Neutrophil (primary cell): ENCODE results near the gene EOGT.

Source experiments
- H3K27ac ChIP-seq: fragments of 200-600 bp; sonication (generic); 2 replicates; pipeline ENCODE4 v1.5.1; 2016; ENCODE audit warnings: mild to moderate bottlenecking, moderate library complexity
- H3K27me3 ChIP-seq: fragments of 200-600 bp; sonication (generic); 2 replicates; pipeline ENCODE4 v1.6.0; 2016; ENCODE audit warnings: mild to moderate bottlenecking
- H3K36me3 ChIP-seq: fragments of 200-600 bp; sonication (generic); 2 replicates; pipeline ENCODE4 v1.5.1; 2017
- H3K4me1 ChIP-seq, 2 experiments: fragments of 200-600 bp in 1 of 2; sonication (generic) in 1 of 2; 1 replicate in 1 of 2; 2 replicates in 1 of 2; pipeline versions ENCODE4 v1.5.1 to v1.6.1; 2013 to 2016; ENCODE audit warnings: low read depth in 1 of 2, low read length in 1 of 2, mild to moderate bottlenecking in 1 of 2, moderate library complexity in 1 of 2; ENCODE audit not compliant: control insufficient read depth in 1 of 2, insufficient read depth in 1 of 2
- H3K4me3 ChIP-seq, 2 experiments: fragments of 200-600 bp in 1 of 2; sonication (generic) in 1 of 2; 1 replicate in 1 of 2; 2 replicates in 1 of 2; pipeline ENCODE4 v1.5.1; 2013 to 2016; ENCODE audit warnings: low read depth in 1 of 2, low read length in 1 of 2, mild to moderate bottlenecking in 1 of 2, moderate library complexity in 1 of 2
- H3K9me3 ChIP-seq: fragments of 200-600 bp; sonication (generic); 2 replicates; pipeline ENCODE4 v1.5.1; 2016
- CTCF ChIP-seq: fragments of 200-600 bp; sonication (generic); IDR thresholded peaks from 2 replicates; pipeline ENCODE4 v1.5.1; 2016; ENCODE audit warnings: antibody characterized with exemption

EOGT gene

GRCh38 chr3:68973639-68974038, 39.8 kb downstream of the EOGT start:
- H3K36me3 ChIP-seq = peaks cover 17% of the 10 kb centered on the region
- H3K4me1 ChIP-seq = no peaks in the 10 kb centered on the region
- no peak overlapping the region for H3K27ac ChIP-seq
- H3K9me3 ChIP-seq = no peaks in the 10 kb centered on the region
- TF ChIP-seq CTCF = no peak
- no peak overlapping the region for H3K4me3 ChIP-seq
- H3K27me3 ChIP-seq = peaks cover 33% of the 10 kb centered on the region

- no peaks in the 10 kb centered on the region for H3K9me3 ChIP-seq
- no peaks in the 10 kb centered on the region for H3K4me1 ChIP-seq
- no peak overlapping the region for H3K27ac ChIP-seq
- H3K36me3 ChIP-seq = peaks cover 6% of the 10 kb centered on the region
- no peak overlapping the region for H3K4me3 ChIP-seq
- peaks cover 36% of the 10 kb centered on the region for H3K27me3 ChIP-seq
- TF ChIP-seq CTCF = no peak
Measured at GRCh38 chr3:68972358-68972979, 41.0 kb downstream of the EOGT start.

- Histone ChIP-seq H3K27ac (no peak overlapping the region), H3K4me3 (no peak overlapping the region)
- TF ChIP-seq CTCF = no peak
Measured at GRCh38 chr3:68964694-68965093, 48.8 kb downstream of the EOGT start.

GRCh38 chr3:68963891-68964290, 49.6 kb downstream of the EOGT start:
- H3K4me1 ChIP-seq = no peaks in the 10 kb centered on the region
- peaks cover 52% of the 10 kb centered on the region for H3K27me3 ChIP-seq
- no peak for TF ChIP-seq CTCF
- no peak overlapping the region for H3K27ac ChIP-seq
- H3K36me3 ChIP-seq = no peaks in the 10 kb centered on the region
- H3K9me3 ChIP-seq = no peaks in the 10 kb centered on the region
- H3K4me3 ChIP-seq = no peak overlapping the region

More at GRCh38 chr3:68964694-68965093, 48.8 kb downstream of the EOGT start:
- H3K4me1 ChIP-seq = no peaks in the 10 kb centered on the region
- peaks cover 58% of the 10 kb centered on the region for H3K27me3 ChIP-seq
- H3K9me3 ChIP-seq = no peaks in the 10 kb centered on the region
- no peaks in the 10 kb centered on the region for H3K36me3 ChIP-seq

- TF ChIP-seq CTCF = no peak
- Histone ChIP-seq H3K27ac (no peak overlapping the region), H3K4me1 (no peaks in the 10 kb centered on the region), H3K9me3 (no peaks in the 10 kb centered on the region), H3K4me3 (no peak overlapping the region), H3K36me3 (no peaks in the 10 kb centered on the region), H3K27me3 (peaks cover 47% of the 10 kb centered on the region)
Measured at GRCh38 chr3:68963376-68963775, 50.1 kb downstream of the EOGT start.
